HEK293 (cell line): ENCODE data around the gene L3MBTL3.

Experiments
- CTCF ChIP-seq: fragments of 450-650 bp; formaldehyde crosslinking; IDR thresholded peaks from 2 replicates; pipeline ENCODE4 v1.5.1; 2016; ENCODE audit warnings: missing biosample characterization, missing genetic modification characterization
- GLI2 ChIP-seq: fragments of 450-650 bp; formaldehyde crosslinking; IDR thresholded peaks from 2 replicates; pipeline ENCODE4; 2017; ENCODE audit warnings: missing biosample characterization, missing genetic modification characterization, low read depth, borderline replicate concordance
- PBX3 ChIP-seq: sonication (generic); formaldehyde crosslinking; IDR thresholded peaks from 2 replicates; pipeline ENCODE4 v1.8.1; 2022; ENCODE audit warnings: mild to moderate bottlenecking, moderate library complexity, missing genetic modification reagents
- REPIN1 ChIP-seq: fragments of 450-650 bp; formaldehyde crosslinking; IDR thresholded peaks from 2 replicates; pipeline ENCODE4 v1.5.1; 2017; ENCODE audit warnings: missing biosample characterization, missing genetic modification characterization, low read depth
- TRIM28 ChIP-seq: IDR thresholded peaks from 2 replicates; pipeline ENCODE4 v1.6.1; 2011; ENCODE audit warnings: low read length, control low read depth, borderline replicate concordance
- ZBTB1 ChIP-seq: fragments of 450-650 bp; formaldehyde crosslinking; IDR thresholded peaks from 2 replicates; pipeline ENCODE4 v1.5.1; 2016; ENCODE audit warnings: missing biosample characterization, missing genetic modification characterization
- ZBTB11 ChIP-seq: fragments of 450-650 bp; formaldehyde crosslinking; conservative IDR thresholded peaks from 2 replicates; pipeline ENCODE4 v1.5.1; 2016; ENCODE audit warnings: low read depth, missing biosample characterization, missing genetic modification characterization
- ZBTB17 ChIP-seq: fragments of 450-650 bp; formaldehyde crosslinking; IDR thresholded peaks from 2 replicates; pipeline ENCODE4 v1.5.1; 2016; ENCODE audit warnings: missing biosample characterization, missing genetic modification characterization
- ZBTB26 ChIP-seq: fragments of 450-650 bp; formaldehyde crosslinking; optimal IDR thresholded peaks from 2 replicates; pipeline ENCODE3; 2016; ENCODE audit warnings: missing biosample characterization, mild to moderate bottlenecking, missing genetic modification characterization
- ZBTB7A ChIP-seq: fragments of 450-650 bp; formaldehyde crosslinking; IDR thresholded peaks from 2 replicates; pipeline ENCODE4 v1.5.1; 2016; ENCODE audit warnings: low read depth, missing biosample characterization, missing genetic modification characterization
- ZEB2 ChIP-seq: fragments of 450-650 bp; formaldehyde crosslinking; IDR thresholded peaks from 2 replicates; pipeline ENCODE4 v1.5.1; 2016; ENCODE audit warnings: missing biosample characterization, missing genetic modification characterization
- ZNF148 ChIP-seq: fragments of 450-650 bp; formaldehyde crosslinking; IDR thresholded peaks from 2 replicates; pipeline ENCODE4 v1.5.0; 2017; ENCODE audit warnings: missing biosample characterization, missing genetic modification characterization, borderline replicate concordance
- ZNF175 ChIP-seq: fragments of 450-650 bp; formaldehyde crosslinking; IDR thresholded peaks from 2 replicates; pipeline ENCODE4 v1.5.1; 2016; ENCODE audit warnings: missing biosample characterization, missing genetic modification characterization
- ZNF223 ChIP-seq: fragments of 450-650 bp; formaldehyde crosslinking; IDR thresholded peaks from 2 replicates; pipeline ENCODE4 v1.5.1; 2016; ENCODE audit warnings: missing biosample characterization, missing genetic modification characterization
- ZNF335 ChIP-seq: fragments of 450-650 bp; formaldehyde crosslinking; conservative IDR thresholded peaks from 2 replicates; pipeline ENCODE4 v1.5.1; 2016; ENCODE audit warnings: missing biosample characterization, missing genetic modification characterization
- ZNF341 ChIP-seq: fragments of 450-650 bp; formaldehyde crosslinking; IDR thresholded peaks from 2 replicates; pipeline ENCODE4; 2016; ENCODE audit warnings: low read depth, missing biosample characterization, missing genetic modification characterization
- ZNF366 ChIP-seq: fragments of 450-650 bp; formaldehyde crosslinking; conservative IDR thresholded peaks from 2 replicates; pipeline ENCODE4 v1.5.1; 2016; ENCODE audit warnings: missing biosample characterization, missing genetic modification characterization
- ZNF404 ChIP-seq: fragments of 450-650 bp; formaldehyde crosslinking; IDR thresholded peaks from 2 replicates; pipeline ENCODE4 v1.5.1; 2017; ENCODE audit warnings: missing biosample characterization, missing genetic modification characterization
- ZNF423 ChIP-seq: fragments of 450-650 bp; formaldehyde crosslinking; IDR thresholded peaks from 2 replicates; pipeline ENCODE4 v1.5.1; 2016; ENCODE audit warnings: missing biosample characterization, missing genetic modification characterization
- ZNF621 ChIP-seq: fragments of 450-650 bp; formaldehyde crosslinking; IDR thresholded peaks from 2 replicates; pipeline ENCODE4 v1.5.1; 2017; ENCODE audit warnings: missing biosample characterization, missing genetic modification characterization
- ZNF701 ChIP-seq: fragments of 450-650 bp; formaldehyde crosslinking; IDR thresholded peaks from 2 replicates; pipeline ENCODE4 v1.5.1; 2016; ENCODE audit warnings: missing biosample characterization, missing genetic modification characterization
- ZNF792 ChIP-seq: fragments of 450-650 bp; formaldehyde crosslinking; IDR thresholded peaks from 2 replicates; pipeline ENCODE4 v1.5.1; 2016; ENCODE audit warnings: missing biosample characterization, missing genetic modification characterization
- ZSCAN4 ChIP-seq: fragments of 450-650 bp; formaldehyde crosslinking; IDR thresholded peaks from 2 replicates; pipeline ENCODE4 v1.5.1; 2017; ENCODE audit warnings: missing biosample characterization, missing genetic modification characterization

L3MBTL3 gene

GRCh38 chr6:130020073-130020906 lies 1.9 kb downstream of the L3MBTL3 start (continued):
- TF ChIP-seq ZBTB11 (tag by site-specific recombination) (peak; percentile 40), ZBTB1 (no peak), ZNF148 (tag by site-specific recombination) (no peak), ZNF404 (tag by site-specific recombination) (no peak), REPIN1 (no peak), ZNF423 (tag by site-specific recombination) (no peak), ZNF341 (tag by site-specific recombination) (peak; percentile 62), ZNF621 (tag by site-specific recombination) (no peak), ZBTB17 (tag by site-specific recombination) (no peak), CTCF (tag by site-specific recombination) (no peak), ZNF335 (tag by site-specific recombination) (peak; percentile 65), ZEB2 (peak; percentile 15; the same call in 1 of the 2 replicates), ZNF223 (no peak), GLI2 (tag by site-specific recombination) (no peak), ZBTB26 (tag by site-specific recombination) (peak; percentile 48), PBX3 (no peak), ZNF366 (no peak), ZNF175 (no peak), ZSCAN4 (tag by site-specific recombination) (no peak), ZNF701 (tag by site-specific recombination) (no peak), ZBTB7A (tag by site-specific recombination) (no peak), ZNF792 (tag by site-specific recombination) (no peak), TRIM28 (no peak)
